Sigmoid colon (tissue), 7 donors: ENCODE data around the gene METRNL. TPM values are rescaled to one million over a fixed set of nuclear protein-coding genes. Genes with fewer than 3 reads are reported as not detected.
"Not testable (repeated sequence)": the region's sequence is repeated elsewhere in the genome, so short reads cannot be mapped to it uniquely, and the experiment has no call there.

Experiments
- DNase-seq: peaks from one replicate; pipeline ENCODE4 v3.0.0-alpha.2; 2019
- H3K27ac ChIP-seq, 4 donors: fragments of 200-600 bp; sonication (generic); one replicate each; pipeline ENCODE4 v1.5.1; 2016 to 2019; ENCODE audit warnings: mild to moderate bottlenecking in 1 of 4
- H3K27me3 ChIP-seq, 3 donors: fragments of 200-600 bp; sonication (generic); one replicate each; pipeline ENCODE4 v1.5.1; 2019; ENCODE audit warnings: mild to moderate bottlenecking in 1 of 3
- H3K36me3 ChIP-seq, 4 donors: fragments of 200-600 bp; sonication (generic); one replicate each; pipeline ENCODE4 v1.5.1; 2016 to 2019
- H3K4me1 ChIP-seq, 4 donors: fragments of 200-600 bp; sonication (generic); one replicate each; pipeline ENCODE4 v1.5.1; 2017 to 2019
- H3K4me3 ChIP-seq, 4 donors: fragments of 200-600 bp; sonication (generic); one replicate each; pipeline ENCODE4 v1.5.1; 2017 to 2019; ENCODE audit warnings: mild to moderate bottlenecking in 2 of 4, moderate library complexity in 1 of 4
- H3K9me3 ChIP-seq, 4 donors: fragments of 200-600 bp in 3 of 4; sonication (generic) in 3 of 4; one replicate each; pipeline versions ENCODE4 v1.5.1 to v1.6.1; 2013 to 2019
- CTCF ChIP-seq, 4 experiments: fragments of 450-650 bp in 3 of 4; fragments of 200-600 bp in 1 of 4; IDR thresholded peaks; one replicate each; pipeline ENCODE4 v1.5.1; 2016 to 2019; ENCODE audit warnings: antibody characterized with exemption in 4 of 4, mild to moderate bottlenecking in 3 of 4, moderate library complexity in 2 of 4
- EP300 ChIP-seq, 4 donors: sonication (generic); formaldehyde crosslinking; IDR thresholded peaks; one replicate each; pipeline ENCODE4 v1.6.1; 2017; ENCODE audit warnings: antibody characterized with exemption in 4 of 4
- POLR2A ChIP-seq, 2 donors: fragments of 450-650 bp; IDR thresholded peaks; one replicate each; pipeline ENCODE4 v1.6.1; 2016; ENCODE audit warnings: antibody characterized with exemption in 2 of 2, mild to moderate bottlenecking in 2 of 2, moderate library complexity in 2 of 2
- POLR2AphosphoS5 ChIP-seq, 4 donors: sonication (generic); formaldehyde crosslinking; IDR thresholded peaks; one replicate each; pipeline ENCODE4 v1.6.1; 2017; ENCODE audit warnings: antibody characterized with exemption in 4 of 4
- WGBS, 2 donors: extraction: QIAGEN DNeasy Blood & Tissue Kit; methylation state at CpG; one replicate each; pipeline ENCODE4 v1.1.7; 2013; 5-methylcytosine and 5-hydroxymethylcytosine counted together
- intact Hi-C: fragments of 100-400 bp; cut with DNase I; formaldehyde crosslinking; loops from one replicate; pipeline ENCODE4 v1.15.1; 2023
- polyA plus RNA-seq, 3 donors: library from polyadenylated mRNA; stranded (reverse); fragments of 200-250 nt; gene quantifications; one replicate each; pipeline ENCODE4 v1.2.3, GENCODE V29; 2013
- total RNA-seq, 4 donors: library from RNA; depleted of rRNA; stranded (reverse); fragments of >200 nt; gene quantifications; one replicate each; pipeline ENCODE4 v1.1.0, GENCODE V29; 2016
- donor health status: healthy with polysubstance abuse.
- donor health status: Bipolar disorder and iron deficiency.
- donor health status: healthy.

The METRNL gene
- total and polyA plus RNA-seq, 7 donors, result 26.8 to 116 (median 53.6) TPM

- Histone ChIP-seq H3K4me1 (no peaks in the 10 kb centered on the region), H3K4me3 (no peak overlapping the region), H3K27ac (no peak overlapping the region), H3K27me3 (no peaks in the 10 kb centered on the region), H3K9me3 (peaks cover 0 to 6% (median 4%) of the 10 kb centered on the region in 4 donors), H3K36me3 (peaks cover 0 to 28% (median 0%) of the 10 kb centered on the region in 4 donors)
- DNase-seq, result peak; percentile 46
- intact Hi-C loops, result no loop called here
- TF ChIP-seq POLR2A (IDR thresholded peaks at IDR 0.05) (no peak), CTCF (IDR thresholded peaks at IDR 0.05) (no peak), POLR2AphosphoS5 (IDR thresholded peaks at IDR 0.05) (no peak), EP300 (IDR thresholded peaks at IDR 0.05) (no peak)
- WGBS, 2 donors, result 91 to 93% methylated on average over 30 of the region's 30 CpGs
These were observed 42.1 kb upstream of the METRNL start for GRCh38 chr17:83037084-83037873.

- Histone ChIP-seq H3K9me3 (peaks cover 0 to 9% (median 4%) of the 10 kb centered on the region in 4 donors), H3K4me3 (no peak overlapping the region), H3K36me3 (peaks cover 0 to 28% (median 0%) of the 10 kb centered on the region in 4 donors), H3K27me3 (no peaks in the 10 kb centered on the region), H3K4me1 (no peaks in the 10 kb centered on the region), H3K27ac (no peak overlapping the region)
- DNase-seq, result no peak
- TF ChIP-seq POLR2A (IDR thresholded peaks at IDR 0.05) (no peak), EP300 (IDR thresholded peaks at IDR 0.05) (no peak), POLR2AphosphoS5 (IDR thresholded peaks at IDR 0.05) (no peak), CTCF (IDR thresholded peaks at IDR 0.05) (no peak)
- intact Hi-C loops, result no loop called here
- WGBS, 2 donors, result 92 to 97% methylated on average over 9 of the region's 9 CpGs
These were observed 41.6 kb upstream of the METRNL start for GRCh38 chr17:83037874-83038165.

GRCh38 chr17:83038983-83039382 is 40.4 kb upstream of the METRNL start:
- intact Hi-C loops, H3K27ac ChIP-seq, H3K4me3 ChIP-seq, H3K4me1 ChIP-seq, DNase-seq, H3K27me3 ChIP-seq, H3K9me3 ChIP-seq: not testable (repeated sequence)
- 96% methylated on average over 16 to 24 of the region's 24 CpGs for WGBS, 2 donors
- H3K36me3 ChIP-seq, result peaks cover 0 to 28% (median 0%) of the 10 kb centered on the region in 4 donors

- no peak for DNase-seq
- 97 to 98% methylated on average over 3 of the region's 3 CpGs for WGBS, 2 donors
- no peak overlapping the region for H3K27ac ChIP-seq
- H3K4me3 ChIP-seq, result no peak overlapping the region
- intact Hi-C loops, result no loop called here
- no peaks in the 10 kb centered on the region for H3K4me1 ChIP-seq
- no peak for TF ChIP-seq CTCF (IDR thresholded peaks at IDR 0.05)
- no peak for TF ChIP-seq POLR2A (IDR thresholded peaks at IDR 0.05)
- TF ChIP-seq EP300 (IDR thresholded peaks at IDR 0.05), result no peak
- TF ChIP-seq POLR2AphosphoS5 (IDR thresholded peaks at IDR 0.05), result no peak
- H3K27me3 ChIP-seq, result no peaks in the 10 kb centered on the region
- H3K36me3 ChIP-seq, result peaks cover 0 to 21% (median 0%) of the 10 kb centered on the region in 4 donors
- H3K9me3 ChIP-seq, result peaks cover 0 to 9% (median 4%) of the 10 kb centered on the region in 4 donors
These were observed 38.1 kb upstream of the METRNL start for GRCh38 chr17:83041305-83041704.

GRCh38 chr17:83042522-83043158 is 36.8 kb upstream of the METRNL start:
- intact Hi-C loops, result no loop called here
- 90 to 93% methylated on average over 8 of the region's 8 CpGs for WGBS, 2 donors
- H3K36me3 ChIP-seq, result peaks cover 0 to 7% (median 0%) of the 10 kb centered on the region in 4 donors

GRCh38 chr17:83044479-83044878 is 34.9 kb upstream of the METRNL start:
- H3K4me3 ChIP-seq, H3K9me3 ChIP-seq, intact Hi-C loops, H3K27me3 ChIP-seq, H3K4me1 ChIP-seq, H3K27ac ChIP-seq, H3K36me3 ChIP-seq: not testable (repeated sequence)
- peak; percentile 35 for DNase-seq
- WGBS, 2 donors, result 98% methylated on average over 18 of the region's 18 CpGs

More at GRCh38 chr17:83042522-83043158, 36.8 kb upstream of the METRNL start:
- no peak overlapping the region for H3K4me3 ChIP-seq
- no peaks in the 10 kb centered on the region for H3K4me1 ChIP-seq
- TF ChIP-seq POLR2A (IDR thresholded peaks at IDR 0.05) (no peak), POLR2AphosphoS5 (IDR thresholded peaks at IDR 0.05) (no peak), CTCF (IDR thresholded peaks at IDR 0.05) (no peak), EP300 (IDR thresholded peaks at IDR 0.05) (no peak)
- H3K9me3 ChIP-seq, result peaks cover 0 to 9% (median 4%) of the 10 kb centered on the region in 4 donors
- no peak overlapping the region for H3K27ac ChIP-seq
- no peaks in the 10 kb centered on the region for H3K27me3 ChIP-seq
- DNase-seq, result no peak
